Stomach (tissue), 9 donors: ENCODE measurements around the gene PIAS2. TPM values are rescaled to one million over a fixed set of nuclear protein-coding genes. Genes with fewer than 3 reads are reported as not detected.

Experiments used
- DNase-seq, 2 donors: peaks; one replicate each; pipeline versions ENCODE4 v3.0.0 to v3.0.0-alpha.2; 2013 to 2019
- H3K27ac ChIP-seq, 5 donors: fragments of 200-600 bp in 4 of 5; sonication (generic) in 4 of 5; one replicate each; pipeline ENCODE4 v1.5.1; 2013 to 2019; ENCODE audit warnings: mild to moderate bottlenecking in 1 of 5, moderate library complexity in 1 of 5
- H3K27me3 ChIP-seq, 3 donors: fragments of 200-600 bp; sonication (generic); one replicate each; pipeline ENCODE4 v1.5.1; 2017 to 2019; ENCODE audit warnings: mixed run types in 1 of 3
- H3K36me3 ChIP-seq, 4 donors: fragments of 200-600 bp; sonication (generic); 1 replicate in 3 of 4; 2 replicates in 1 of 4; pipeline ENCODE4 v1.5.1; 2016 to 2019
- H3K4me1 ChIP-seq, 4 donors: fragments of 200-600 bp; sonication (generic); one replicate each; pipeline ENCODE4 v1.5.1; 2016 to 2019
- H3K4me3 ChIP-seq, 4 donors: fragments of 200-600 bp; sonication (generic) in 3 of 4; one replicate each; pipeline ENCODE4 v1.5.1; 2016 to 2019; ENCODE audit warnings: mild to moderate bottlenecking in 1 of 4
- H3K9me3 ChIP-seq, 4 donors: fragments of 200-600 bp; sonication (generic); one replicate each; pipeline ENCODE4 v1.5.1; 2016 to 2019
- CTCF ChIP-seq, 7 experiments: fragments of 450-650 bp in 4 of 7; fragments of 200-600 bp in 3 of 7; sonication (generic) in 3 of 7; IDR thresholded peaks; one replicate each; pipeline ENCODE4 v1.5.1; 2016 to 2019; ENCODE audit warnings: antibody characterized with exemption in 7 of 7, control low read depth in 2 of 7, mild to moderate bottlenecking in 1 of 7
- EP300 ChIP-seq: sonication (generic); formaldehyde crosslinking; IDR thresholded peaks from one replicate; pipeline ENCODE4 v1.6.1; 2017; ENCODE audit warnings: antibody characterized with exemption
- POLR2A ChIP-seq, 4 donors: fragments of 450-650 bp; IDR thresholded peaks; one replicate each; pipeline ENCODE4 v1.6.1; 2016; ENCODE audit warnings: antibody characterized with exemption in 4 of 4, control low read depth in 2 of 4, mild to moderate bottlenecking in 1 of 4, moderate library complexity in 1 of 4
- POLR2AphosphoS5 ChIP-seq, 3 donors: sonication (generic); formaldehyde crosslinking; IDR thresholded peaks; one replicate each; pipeline ENCODE4 v1.6.1; 2016; ENCODE audit warnings: antibody characterized with exemption in 3 of 3
- WGBS, 5 donors: extraction: QIAGEN DNeasy Blood & Tissue Kit in 3 of 5; methylation state at CpG; one replicate each; pipeline versions ENCODE4 v1.1.5 to v1.1.7; 2013 to 2018; 5-methylcytosine and 5-hydroxymethylcytosine counted together
- intact Hi-C: fragments of 100-400 bp; cut with DNase I; formaldehyde crosslinking; loops from one replicate; pipeline ENCODE4 v1.15.1; 2023; ENCODE audit warnings: low total_unique reads
- polyA plus RNA-seq, 3 donors: library from polyadenylated mRNA; stranded (reverse); fragments of 200-250 nt; gene quantifications; one replicate each; pipeline ENCODE4 v1.2.3, GENCODE V29; 2013
- total RNA-seq, 5 donors: library from RNA; depleted of rRNA; stranded (reverse); fragments of >200 nt; gene quantifications; one replicate each; pipeline versions ENCODE4 v1.1.0 to v1.2.3, GENCODE V29; 2014 to 2016
- donor health status: healthy with polysubstance abuse.
- donor health status: Bipolar disorder and iron deficiency.
- donor health status: healthy.

PIAS2 gene
- total and polyA plus RNA-seq, 8 donors, result 3.4 to 83.4 (median 31.4) TPM

- H3K27ac ChIP-seq, result no peak overlapping the region
- DNase-seq, result no peak
- WGBS, 5 donors, result 89 to 97% (median 93%) methylated on average over 3 of the region's 3 CpGs
- H3K27me3 ChIP-seq, result no peaks in the 10 kb centered on the region
- H3K9me3 ChIP-seq, result no peaks in the 10 kb centered on the region
- intact Hi-C loops, result no loop called here
- no peaks in the 10 kb centered on the region for H3K36me3 ChIP-seq
- no peak overlapping the region for H3K4me3 ChIP-seq
- TF ChIP-seq POLR2A (IDR thresholded peaks at IDR 0.05), result no peak
- no peak for TF ChIP-seq EP300
- TF ChIP-seq POLR2AphosphoS5 (IDR thresholded peaks at IDR 0.05), result no peak
- no peak for TF ChIP-seq CTCF (IDR thresholded peaks at IDR 0.05)
- peaks cover 0 to 15% (median 4%) of the 10 kb centered on the region in 4 donors for H3K4me1 ChIP-seq
Measured at GRCh38 chr18:46909497-46909896, 7.8 kb downstream of the PIAS2 start.

- TF ChIP-seq CTCF (IDR thresholded peaks at IDR 0.05), result no peak
- no peak for TF ChIP-seq POLR2A (IDR thresholded peaks at IDR 0.05)
- TF ChIP-seq POLR2AphosphoS5 (IDR thresholded peaks at IDR 0.05), result no peak
- TF ChIP-seq EP300, result no peak
- Histone ChIP-seq H3K36me3 (peaks cover 0 to 7% (median 5%) of the 10 kb centered on the region in 4 donors), H3K27ac (no peak overlapping the region), H3K9me3 (no peaks in the 10 kb centered on the region), H3K4me3 (no peak overlapping the region), H3K4me1 (peaks cover 0 to 10% (median 3%) of the 10 kb centered on the region in 4 donors), H3K27me3 (no peaks in the 10 kb centered on the region)
- intact Hi-C loops, result no loop called here
- no peak for DNase-seq
- 95 to 100% (median 98%) methylated on average over 3 of the region's 3 CpGs for WGBS, 5 donors
Measured at GRCh38 chr18:46903406-46903805, 13.9 kb downstream of the PIAS2 start.

GRCh38 chr18:46899274-46899948 is 17.9 kb downstream of the PIAS2 start:
- Histone ChIP-seq H3K9me3 (no peaks in the 10 kb centered on the region), H3K4me3 (no peak overlapping the region), H3K27me3 (no peaks in the 10 kb centered on the region), H3K36me3 (peaks cover 0 to 7% (median 5%) of the 10 kb centered on the region in 4 donors), H3K4me1 (peaks cover 0 to 10% (median 3%) of the 10 kb centered on the region in 4 donors), H3K27ac (no peak overlapping the region)
- TF ChIP-seq POLR2AphosphoS5 (IDR thresholded peaks at IDR 0.05), result no peak
- no peak for TF ChIP-seq POLR2A (IDR thresholded peaks at IDR 0.05)
- TF ChIP-seq CTCF (IDR thresholded peaks at IDR 0.05), result no peak
- TF ChIP-seq EP300, result no peak
- DNase-seq, result no peak
- 53 to 65% (median 54%) methylated on average over 2 of the region's 2 CpGs for WGBS, 5 donors
- intact Hi-C loops, result no loop called here

- no peak for TF ChIP-seq CTCF (IDR thresholded peaks at IDR 0.05)
- no peak for TF ChIP-seq EP300
- no peak for TF ChIP-seq POLR2AphosphoS5 (IDR thresholded peaks at IDR 0.05)
- TF ChIP-seq POLR2A (IDR thresholded peaks at IDR 0.05), result no peak
- Histone ChIP-seq H3K4me1 (peaks cover 0 to 32% (median 7%) of the 10 kb centered on the region in 4 donors), H3K27me3 (no peaks in the 10 kb centered on the region), H3K9me3 (peaks cover 0 to 6% (median 2%) of the 10 kb centered on the region in 4 donors), H3K36me3 (peaks cover 0 to 18% (median 17%) of the 10 kb centered on the region in 4 donors), H3K4me3 (no peak overlapping the region), H3K27ac (no peak overlapping the region)
- intact Hi-C loops, result no loop called here
- WGBS, 5 donors, result 94 to 99% (median 97%) methylated on average over 2 of the region's 2 CpGs
- DNase-seq, result no peak
Measured at GRCh38 chr18:46894124-46894523, 23.2 kb downstream of the PIAS2 start.
